ENCODE measurements around the gene TBC1D1.

Gene TBC1D1

GRCh38 chr4:38109370-38109769 is 218.5 kb downstream of the TBC1D1 start:
- Histone ChIP-seq H3K4me1 (peaks cover 0 to 38% (median 6%) of the 10 kb centered on the region in 10 experiments; a peak in 13 of 20 replicates), H3K36me3 (peaks cover 55 to 97% (median 82%) of the 10 kb centered on the region in 11 experiments), H3K9me3 (replicated peaks in 1 of 11) (no peaks in the 10 kb centered on the region), H3K4me2 (no peak overlapping the region), H3K9ac (no peak overlapping the region), H3K27ac (no peak overlapping the region), H3K27me3 (no peaks in the 10 kb centered on the region), H3K4me3 (no peak overlapping the region), H4K20me1 (peaks cover 0 to 1% (median 0%) of the 10 kb centered on the region in 11 experiments; a peak in 2 of 22 replicates)
- TF ChIP-seq Cebpa-rat (IDR thresholded peaks at IDR 0.05) = no peak

GRCh38 chr4:38109896-38110295 is 219.0 kb downstream of the TBC1D1 start:
- Histone ChIP-seq H3K36me3 (peaks cover 52 to 97% (median 78%) of the 10 kb centered on the region in 11 experiments), H3K9ac (no peak overlapping the region), H3K9me3 (replicated peaks in 1 of 11) (no peaks in the 10 kb centered on the region), H3K4me1 (peaks cover 0 to 44% (median 10%) of the 10 kb centered on the region in 10 experiments; a peak in 13 of 20 replicates), H3K4me2 (no peak overlapping the region), H3K27me3 (no peaks in the 10 kb centered on the region), H4K20me1 (no peaks in the 10 kb centered on the region; a peak in 1 of 22 replicates), H3K27ac (no peak overlapping the region), H3K4me3 (no peak overlapping the region)
- TF ChIP-seq Cebpa-rat (IDR thresholded peaks at IDR 0.05) = no peak

GRCh38 chr4:38111024-38111423 is 220.1 kb downstream of the TBC1D1 start:
- no peak overlapping the region for H3K4me2 ChIP-seq
- TF ChIP-seq Cebpa-rat (IDR thresholded peaks at IDR 0.05) = no peak

GRCh38 chr4:38111717-38112116 is 220.8 kb downstream of the TBC1D1 start:
- Histone ChIP-seq H3K9ac (no peak overlapping the region), H3K9me3 (replicated peaks in 1 of 11) (no peaks in the 10 kb centered on the region), H3K4me3 (no peak overlapping the region), H3K4me2 (no peak overlapping the region), H3K4me1 (peaks cover 0 to 38% (median 10%) of the 10 kb centered on the region in 10 experiments; a peak in 13 of 20 replicates), H3K27ac (no peak overlapping the region), H4K20me1 (no peaks in the 10 kb centered on the region; a peak in 1 of 22 replicates), H3K27me3 (no peaks in the 10 kb centered on the region), H3K36me3 (peaks cover 48 to 97% (median 78%) of the 10 kb centered on the region in 11 experiments)
- TF ChIP-seq Cebpa-rat (IDR thresholded peaks at IDR 0.05) = no peak

More at GRCh38 chr4:38111024-38111423, 220.1 kb downstream of the TBC1D1 start:
- H3K36me3 ChIP-seq = peaks cover 48 to 97% (median 78%) of the 10 kb centered on the region in 11 experiments
- H3K4me3 ChIP-seq = no peak overlapping the region
- 0 out of 22 replicates have a peak overlapping the region, but pooled peaks of 1 of the 11 experiments have one; percentile 3 for H3K27ac ChIP-seq
- H3K9ac ChIP-seq = no peak overlapping the region
- peaks cover 0 to 42% (median 10%) of the 10 kb centered on the region in 10 experiments; a peak in 13 of 20 replicates for H3K4me1 ChIP-seq
- no peaks in the 10 kb centered on the region for H3K27me3 ChIP-seq
- no peaks in the 10 kb centered on the region for H3K9me3 ChIP-seq (replicated peaks in 1 of 11)
- no peaks in the 10 kb centered on the region; a peak in 1 of 22 replicates for H4K20me1 ChIP-seq

- H3K4me3 ChIP-seq = no peak overlapping the region
- no peaks in the 10 kb centered on the region for H3K27me3 ChIP-seq
- H3K9ac ChIP-seq = no peak overlapping the region; a peak in 1 of 22 replicates
- peaks cover 45 to 97% (median 76%) of the 10 kb centered on the region in 11 experiments for H3K36me3 ChIP-seq
- peaks cover 0 to 52% (median 10%) of the 10 kb centered on the region in 10 experiments; a peak in 13 of 20 replicates for H3K4me1 ChIP-seq
- H3K27ac ChIP-seq = no peak overlapping the region
- no peaks in the 10 kb centered on the region for H3K9me3 ChIP-seq (replicated peaks in 1 of 11)
- H4K20me1 ChIP-seq = no peaks in the 10 kb centered on the region
- no peak for TF ChIP-seq Cebpa-rat (IDR thresholded peaks at IDR 0.05)
- no peak overlapping the region for H3K4me2 ChIP-seq
Observed at GRCh38 chr4:38113132-38113531, 222.2 kb downstream of the TBC1D1 start.

- no peak for TF ChIP-seq Cebpa-rat (IDR thresholded peaks at IDR 0.05)
Observed at GRCh38 chr4:38113551-38113950, 222.7 kb downstream of the TBC1D1 start.

GRCh38 chr4:38114386-38115150 is 223.7 kb downstream of the TBC1D1 start:
- no peaks in the 10 kb centered on the region for H3K9me3 ChIP-seq (replicated peaks in 1 of 11)
- peaks cover 44 to 95% (median 76%) of the 10 kb centered on the region in 11 experiments for H3K36me3 ChIP-seq
- no peaks in the 10 kb centered on the region for H3K27me3 ChIP-seq
- peaks cover 0 to 57% (median 10%) of the 10 kb centered on the region in 10 experiments; a peak in 13 of 20 replicates for H3K4me1 ChIP-seq
- peak overlapping the region in 5 of 11 experiments; percentile 7 to 64 (median 45); a peak in 6 of 22 replicates for H3K4me2 ChIP-seq
- H4K20me1 ChIP-seq = no peaks in the 10 kb centered on the region
- H3K27ac ChIP-seq = peak overlapping the region in 1 of 11 experiments; percentile 30; a peak in 1 of 22 replicates
- no peak overlapping the region for H3K4me3 ChIP-seq
- no peak overlapping the region for H3K9ac ChIP-seq
- no peak for TF ChIP-seq Cebpa-rat (IDR thresholded peaks at IDR 0.05)

More at GRCh38 chr4:38113551-38113950, 222.7 kb downstream of the TBC1D1 start:
- Histone ChIP-seq H3K36me3 (peaks cover 45 to 97% (median 76%) of the 10 kb centered on the region in 11 experiments), H3K27me3 (no peaks in the 10 kb centered on the region), H4K20me1 (no peaks in the 10 kb centered on the region), H3K9me3 (replicated peaks in 1 of 11) (no peaks in the 10 kb centered on the region), H3K27ac (no peak overlapping the region), H3K9ac (no peak overlapping the region), H3K4me1 (peaks cover 0 to 55% (median 10%) of the 10 kb centered on the region in 10 experiments; a peak in 13 of 20 replicates), H3K4me3 (no peak overlapping the region), H3K4me2 (peak overlapping the region in 3 of 11 experiments; percentile 45 to 64 (median 50); a peak in 2 of 22 replicates)

GRCh38 chr4:38115601-38116000 is 224.7 kb downstream of the TBC1D1 start:
- Histone ChIP-seq H3K9me3 (replicated peaks in 1 of 11) (no peaks in the 10 kb centered on the region), H3K27ac (no peak overlapping the region), H4K20me1 (no peaks in the 10 kb centered on the region), H3K36me3 (peaks cover 48 to 96% (median 76%) of the 10 kb centered on the region in 11 experiments), H3K4me2 (peak overlapping the region in 2 of 11 experiments; percentile 50 to 64; a peak in 2 of 22 replicates), H3K4me3 (no peak overlapping the region), H3K9ac (no peak overlapping the region), H3K27me3 (no peaks in the 10 kb centered on the region), H3K4me1 (peaks cover 0 to 61% (median 10%) of the 10 kb centered on the region in 10 experiments; a peak in 13 of 20 replicates)
- no peak for TF ChIP-seq Cebpa-rat (IDR thresholded peaks at IDR 0.05)

GRCh38 chr4:38117591-38117990 is 226.7 kb downstream of the TBC1D1 start:
- Histone ChIP-seq H4K20me1 (no peaks in the 10 kb centered on the region), H3K4me1 (peaks cover 0 to 53% (median 10%) of the 10 kb centered on the region in 10 experiments; a peak in 13 of 20 replicates), H3K36me3 (peaks cover 66 to 99% (median 83%) of the 10 kb centered on the region in 11 experiments), H3K4me2 (peak overlapping the region in 3 of 11 experiments; percentile 4 to 46 (median 35); a peak in 5 of 22 replicates), H3K27ac (peak overlapping the region in 2 of 11 experiments; percentile 10 to 25; a peak in 2 of 22 replicates), H3K27me3 (no peaks in the 10 kb centered on the region), H3K9me3 (replicated peaks in 1 of 11) (no peaks in the 10 kb centered on the region), H3K9ac (no peak overlapping the region), H3K4me3 (no peak overlapping the region)
- no peak for TF ChIP-seq Cebpa-rat (IDR thresholded peaks at IDR 0.05)
